Ovary (tissue), 3 donors: Measurements from ENCODE around the gene TAX1BP3.

Experiments
- CTCF ChIP-seq, 3 donors: fragments of 450-650 bp in 2 of 3; fragments of 200-600 bp in 1 of 3; IDR thresholded peaks; one replicate each; pipeline versions ENCODE4 v1.5.1 to v1.8.0; 2016 to 2022; ENCODE audit warnings: antibody characterized with exemption in 3 of 3, mild to moderate bottlenecking in 1 of 3
- POLR2A ChIP-seq: fragments of 450-650 bp; IDR thresholded peaks from one replicate; pipeline ENCODE4 v1.6.1; 2017; ENCODE audit warnings: antibody characterized with exemption, mild to moderate bottlenecking, moderate library complexity
- donor health status: DM: no; HTN: no; CAD: no.

GRCh38 chr17:3695129-3695722 is 26.8 kb upstream of the TAX1BP3 start:
- TF ChIP-seq POLR2A = no peak
- no peak for TF ChIP-seq CTCF (IDR thresholded peaks at IDR 0.05)
